Renal cortex interstitium (tissue), 11 donors: ENCODE results near the gene YARS2. TPM values are rescaled to one million over a fixed set of nuclear protein-coding genes. Genes with fewer than 3 reads are reported as not detected.
"Not testable (repeated sequence)": the region's sequence is repeated elsewhere in the genome, so short reads cannot be mapped to it uniquely, and the experiment has no call there.

Experiments
- DNase-seq, 11 donors: peaks; one replicate each; pipeline ENCODE4 v3.0.0-alpha.2; 2013; ENCODE audit warnings: low read depth in 9 of 11, low spot score in 4 of 11; ENCODE audit errors: extremely low read depth in 1 of 11
- polyA plus RNA-seq, 3 donors: library from polyadenylated mRNA; unstranded; fragments of 120-200 nt; gene quantifications; one replicate each; pipeline ENCODE4 v1.2.1, GENCODE V29; 2013; ENCODE audit not compliant: insufficient read length in 3 of 3

Gene YARS2
- polyA plus RNA-seq, 3 donors, result 30.7 to 31.7 (median 31.1) TPM

- no peak for DNase-seq
Measured at GRCh38 chr12:32702946-32703345, 52.8 kb downstream of the YARS2 start.

- no peak for DNase-seq
Measured at GRCh38 chr12:32702473-32702872, 53.2 kb downstream of the YARS2 start.

GRCh38 chr12:32699437-32699836 lies 56.3 kb downstream of the YARS2 start:
- not testable (repeated sequence) for DNase-seq

GRCh38 chr12:32698285-32698684 lies 57.4 kb downstream of the YARS2 start:
- DNase-seq, result no peak

GRCh38 chr12:32697445-32697844 lies 58.3 kb downstream of the YARS2 start:
- no peak for DNase-seq

Other genes starting within 250 kb of the YARS2 start
- gene DNM1L, start 76.6 kb downstream of the YARS2 start, polyA plus RNA-seq, result 100 to 1,000 TPM in 2 of 3 donors, 10 to 100 TPM in 1; 91.4 to 137 (median 104) TPM
- gene PKP2, start 140.9 kb upstream of the YARS2 start, polyA plus RNA-seq, result 10 to 100 TPM; 21.3 to 28.8 (median 22.2) TPM